HepG2 (cell line): ENCODE results near the gene ACP7. TPM values are rescaled to one million over a fixed set of nuclear protein-coding genes. Genes with fewer than 3 reads are reported as not detected.

Experiments
- CBFB ChIP-seq: sonication (generic); formaldehyde crosslinking; IDR thresholded peaks from 2 replicates; pipeline ENCODE4 v1.4.0; 2020; ENCODE audit warnings: missing genetic modification reagents
- EED ChIP-seq: sonication (generic); formaldehyde crosslinking; IDR thresholded peaks from 2 replicates; pipeline ENCODE4 v1.5.0; 2020; ENCODE audit warnings: mild to moderate bottlenecking, missing genetic modification reagents
- EP300 ChIP-seq, 3 experiments: sonication (generic) in 1 of 3; formaldehyde crosslinking in 1 of 3; IDR thresholded peaks; 2 replicates each; pipeline versions ENCODE4 v1.5.1 to v1.6.1; 2011 to 2020; ENCODE audit warnings: low read depth in 2 of 3, low read length in 2 of 3, borderline replicate concordance in 1 of 3, improper control_type of control experiment in 1 of 3, mild to moderate bottlenecking in 1 of 3, missing genetic modification reagents in 1 of 3, moderate library complexity in 1 of 3
- HDAC2 ChIP-seq: sonication (generic); formaldehyde crosslinking; IDR thresholded peaks from 2 replicates; pipeline ENCODE4 v1.4.0; 2020; ENCODE audit warnings: missing genetic modification reagents
- HOXD1 ChIP-seq: sonication (generic); formaldehyde crosslinking; IDR thresholded peaks from 2 replicates; pipeline ENCODE4 v1.5.0; 2020; ENCODE audit warnings: missing genetic modification reagents
- JDP2 ChIP-seq: sonication (generic); formaldehyde crosslinking; IDR thresholded peaks from 2 replicates; pipeline ENCODE4 v1.8.1; 2022; ENCODE audit warnings: missing genetic modification reagents, borderline replicate concordance
- MBD4 ChIP-seq: IDR thresholded peaks from 2 replicates; pipeline ENCODE4 v1.6.1; 2012; ENCODE audit warnings: low read length, inconsistent platforms, borderline replicate concordance
- MLLT10 ChIP-seq: sonication (generic); formaldehyde crosslinking; IDR thresholded peaks from 2 replicates; pipeline ENCODE4 v1.4.0; 2020; ENCODE audit warnings: missing genetic modification reagents
- PAX8 ChIP-seq: sonication (generic); formaldehyde crosslinking; IDR thresholded peaks from 2 replicates; pipeline ENCODE4 v1.8.0; 2022; ENCODE audit warnings: mild to moderate bottlenecking, missing genetic modification reagents, borderline replicate concordance
- PHF21A ChIP-seq: sonication (generic); formaldehyde crosslinking; IDR thresholded peaks from 2 replicates; pipeline ENCODE4 v1.5.0; 2020; ENCODE audit warnings: mild to moderate bottlenecking, missing genetic modification reagents
- RARG ChIP-seq: sonication (generic); formaldehyde crosslinking; IDR thresholded peaks from 2 replicates; pipeline ENCODE4 v1.4.0; 2020; ENCODE audit warnings: low read depth, mild to moderate bottlenecking, missing genetic modification reagents
- SP140L ChIP-seq: sonication (generic); formaldehyde crosslinking; IDR thresholded peaks from 2 replicates; pipeline ENCODE4 v1.4.0; 2020; ENCODE audit warnings: missing genetic modification reagents, borderline replicate concordance
- TEAD2 ChIP-seq: sonication (generic); formaldehyde crosslinking; IDR thresholded peaks from 2 replicates; pipeline ENCODE4 v1.9.0; 2021; ENCODE audit warnings: missing genetic modification reagents
- ZMAT3 ChIP-seq: sonication (generic); formaldehyde crosslinking; conservative IDR thresholded peaks from 2 replicates; pipeline ENCODE4 v1.7.0; 2021; ENCODE audit warnings: missing genetic modification reagents
- ZNF224 ChIP-seq: sonication (generic); formaldehyde crosslinking; IDR thresholded peaks from 2 replicates; pipeline ENCODE4 v1.5.0; 2020; ENCODE audit warnings: mild to moderate bottlenecking, missing genetic modification reagents
- ZNF34 ChIP-seq: sonication (generic); formaldehyde crosslinking; IDR thresholded peaks from 2 replicates; pipeline ENCODE4 v1.4.0; 2020; ENCODE audit warnings: mild to moderate bottlenecking, missing genetic modification reagents, borderline replicate concordance
- ZNF556 ChIP-seq: sonication (generic); formaldehyde crosslinking; IDR thresholded peaks from 2 replicates; pipeline ENCODE4 v1.4.0; 2020; ENCODE audit warnings: mild to moderate bottlenecking, missing genetic modification reagents, borderline replicate concordance
- ZNF770 ChIP-seq: sonication (generic); formaldehyde crosslinking; IDR thresholded peaks from 2 replicates; pipeline ENCODE4 v1.5.0; 2020; ENCODE audit warnings: mild to moderate bottlenecking, missing genetic modification reagents
- ZNF782 ChIP-seq: sonication (generic); formaldehyde crosslinking; IDR thresholded peaks from 2 replicates; pipeline ENCODE4 v1.4.0; 2020; ENCODE audit warnings: missing genetic modification reagents, mild to moderate bottlenecking, borderline replicate concordance
- polyA plus RNA-seq, 8 experiments: library from polyadenylated mRNA; depleted of rRNA in 3 of 8; stranded (reverse) in 7 of 8; unstranded in 1 of 8; fragments of >200 nt; fragmentation: Illumina TruSeq in 4 of 8; extraction: Trizol in 4 of 8; gene quantifications; 2 replicates each; pipeline versions ENCODE4 v1.2.1 to v1.2.3, GENCODE V29; 2011 to 2016; ENCODE audit warnings: low read depth in 4 of 8, missing spikeins in 1 of 8, mixed read lengths in 1 of 8; ENCODE audit not compliant: insufficient read depth in 1 of 8
- total RNA-seq, 5 experiments: library from RNA; depleted of rRNA; stranded (reverse); fragments of >200 nt; fragmentation: Illumina TruSeq; extraction: Trizol; gene quantifications; 2 replicates each; pipeline ENCODE4 v1.2.3, GENCODE V29; 2016; ENCODE audit warnings: low read depth in 1 of 5
- TF ChIP-seq, protein P1 (sequence below): sonication (generic); formaldehyde crosslinking; conservative IDR thresholded peaks from 2 replicates; pipeline ENCODE4 v1.4.0; 2020; ENCODE audit warnings: missing genetic modification reagents
- TF ChIP-seq, protein P2 (sequence below), 2 experiments: IDR thresholded peaks; 2 replicates each; pipeline ENCODE4 v1.6.1; 2011 to 2012; ENCODE audit warnings: low read length in 2 of 2, borderline replicate concordance in 1 of 2, low read depth in 1 of 2, mild to moderate bottlenecking in 1 of 2, moderate library complexity in 1 of 2
- TF ChIP-seq, protein P3 (sequence below): sonication (generic); formaldehyde crosslinking; IDR thresholded peaks from 2 replicates; pipeline ENCODE4 v1.4.0; 2020; ENCODE audit warnings: mild to moderate bottlenecking, missing genetic modification reagents

Gene ACP7
- total and polyA plus RNA-seq, 2 of the 13 experiments (the other 11 are each of a cell fraction or from before 2014, with no cell fraction given) = not detected

DNA sequence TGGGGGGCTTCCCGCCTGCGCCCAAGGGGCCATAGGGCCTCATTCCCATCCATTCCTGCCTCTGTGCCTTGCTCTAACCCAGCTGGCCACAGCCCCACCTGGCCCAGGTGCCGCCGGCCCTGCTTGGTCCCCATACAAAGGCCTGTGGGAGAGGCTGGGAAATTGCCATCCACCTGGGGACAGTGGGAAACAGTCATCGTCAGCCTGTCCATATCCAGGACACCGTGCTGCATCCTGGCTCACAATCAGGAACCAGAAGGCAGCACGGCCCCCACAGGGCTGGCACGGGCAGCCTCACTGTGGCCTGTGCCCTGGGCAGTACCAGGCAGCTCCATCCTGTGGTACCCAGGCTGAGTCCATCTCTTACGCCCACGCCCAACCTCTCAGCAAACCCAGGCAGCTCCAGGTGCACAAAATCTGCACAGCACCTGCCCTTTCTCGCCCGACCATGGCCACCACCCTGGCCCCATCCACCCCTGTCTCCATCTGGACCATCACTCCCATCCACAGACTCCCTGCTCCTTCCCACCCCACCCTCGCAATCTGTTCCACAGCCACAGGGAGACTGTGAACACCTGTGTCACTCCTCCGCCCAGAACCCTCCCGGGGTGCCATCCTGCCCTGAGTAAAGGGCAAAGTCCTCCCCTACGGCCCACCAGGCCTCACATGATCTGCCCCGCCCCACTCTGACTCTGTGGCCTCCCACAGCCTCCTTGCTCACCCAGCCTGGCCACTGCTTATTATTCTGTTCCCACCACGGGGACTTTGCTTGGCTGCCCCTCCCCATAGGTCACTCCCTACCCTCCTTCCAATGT lies 30.7 kb upstream of the ACP7 start (continued):
- TF ChIP-seq EP300 (IDR thresholded peaks at IDR 0.05; ENCODE audit: low read depth in 2 of 2, low read length in 2 of 2) (peak in 1 of 2 experiments; percentile 39; a peak in 1 of 4 replicates), EP300 (CRISPR knock-in tag; IDR thresholded peaks at IDR 0.05; ENCODE audit: borderline replicate concordance) (no peak), ZNF224 (CRISPR knock-in tag) (no peak), CBFB (0 out of 2 replicates have a peak, but pooled peaks have one; percentile 21), ZNF770 (CRISPR knock-in tag) (peak; percentile 87), TEAD2 (CRISPR knock-in tag) (no peak), PHF21A (0 out of 2 replicates have a peak, but pooled peaks have one; percentile 30), EED (CRISPR knock-in tag) (0 out of 2 replicates have a peak, but pooled peaks have one; percentile 25), RARG (CRISPR knock-in tag) (no peak), MLLT10 (no peak), ZNF782 (CRISPR knock-in tag) (no peak), ZNF556 (CRISPR knock-in tag) (no peak), PAX8 (CRISPR knock-in tag) (no peak), HOXD1 (CRISPR knock-in tag) (no peak), JDP2 (CRISPR knock-in tag) (no peak), SP140L (CRISPR knock-in tag) (no peak), ZNF34 (CRISPR knock-in tag) (no peak), ZMAT3 (no peak), MBD4 (no peak), HDAC2 (CRISPR knock-in tag) (0 out of 2 replicates have a peak, but pooled peaks have one; percentile 52)
- TF ChIP-seq, protein P1, sequence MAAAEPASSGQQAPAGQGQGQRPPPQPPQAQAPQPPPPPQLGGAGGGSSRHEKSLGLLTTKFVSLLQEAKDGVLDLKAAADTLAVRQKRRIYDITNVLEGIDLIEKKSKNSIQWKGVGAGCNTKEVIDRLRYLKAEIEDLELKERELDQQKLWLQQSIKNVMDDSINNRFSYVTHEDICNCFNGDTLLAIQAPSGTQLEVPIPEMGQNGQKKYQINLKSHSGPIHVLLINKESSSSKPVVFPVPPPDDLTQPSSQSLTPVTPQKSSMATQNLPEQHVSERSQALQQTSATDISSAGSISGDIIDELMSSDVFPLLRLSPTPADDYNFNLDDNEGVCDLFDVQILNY = no peak
- TF ChIP-seq, protein P2, sequence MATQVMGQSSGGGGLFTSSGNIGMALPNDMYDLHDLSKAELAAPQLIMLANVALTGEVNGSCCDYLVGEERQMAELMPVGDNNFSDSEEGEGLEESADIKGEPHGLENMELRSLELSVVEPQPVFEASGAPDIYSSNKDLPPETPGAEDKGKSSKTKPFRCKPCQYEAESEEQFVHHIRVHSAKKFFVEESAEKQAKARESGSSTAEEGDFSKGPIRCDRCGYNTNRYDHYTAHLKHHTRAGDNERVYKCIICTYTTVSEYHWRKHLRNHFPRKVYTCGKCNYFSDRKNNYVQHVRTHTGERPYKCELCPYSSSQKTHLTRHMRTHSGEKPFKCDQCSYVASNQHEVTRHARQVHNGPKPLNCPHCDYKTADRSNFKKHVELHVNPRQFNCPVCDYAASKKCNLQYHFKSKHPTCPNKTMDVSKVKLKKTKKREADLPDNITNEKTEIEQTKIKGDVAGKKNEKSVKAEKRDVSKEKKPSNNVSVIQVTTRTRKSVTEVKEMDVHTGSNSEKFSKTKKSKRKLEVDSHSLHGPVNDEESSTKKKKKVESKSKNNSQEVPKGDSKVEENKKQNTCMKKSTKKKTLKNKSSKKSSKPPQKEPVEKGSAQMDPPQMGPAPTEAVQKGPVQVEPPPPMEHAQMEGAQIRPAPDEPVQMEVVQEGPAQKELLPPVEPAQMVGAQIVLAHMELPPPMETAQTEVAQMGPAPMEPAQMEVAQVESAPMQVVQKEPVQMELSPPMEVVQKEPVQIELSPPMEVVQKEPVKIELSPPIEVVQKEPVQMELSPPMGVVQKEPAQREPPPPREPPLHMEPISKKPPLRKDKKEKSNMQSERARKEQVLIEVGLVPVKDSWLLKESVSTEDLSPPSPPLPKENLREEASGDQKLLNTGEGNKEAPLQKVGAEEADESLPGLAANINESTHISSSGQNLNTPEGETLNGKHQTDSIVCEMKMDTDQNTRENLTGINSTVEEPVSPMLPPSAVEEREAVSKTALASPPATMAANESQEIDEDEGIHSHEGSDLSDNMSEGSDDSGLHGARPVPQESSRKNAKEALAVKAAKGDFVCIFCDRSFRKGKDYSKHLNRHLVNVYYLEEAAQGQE (IDR thresholded peaks at IDR 0.05; ENCODE audit: borderline replicate concordance in 1 of 2, low read depth in 1 of 2, low read length in 2 of 2) = no peak
- TF ChIP-seq, protein P3, sequence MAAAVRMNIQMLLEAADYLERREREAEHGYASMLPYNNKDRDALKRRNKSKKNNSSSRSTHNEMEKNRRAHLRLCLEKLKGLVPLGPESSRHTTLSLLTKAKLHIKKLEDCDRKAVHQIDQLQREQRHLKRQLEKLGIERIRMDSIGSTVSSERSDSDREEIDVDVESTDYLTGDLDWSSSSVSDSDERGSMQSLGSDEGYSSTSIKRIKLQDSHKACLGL = no peak
